ENCODE results near the gene EEF2K. TPM values are rescaled to one million over a fixed set of nuclear protein-coding genes. Genes with fewer than 3 reads are reported as not detected.

The EEF2K gene
- total RNA-seq, 1 donor from 2014 or later: 19.3 TPM

- H3K27ac Mint-ChIP-seq (ENCODE audit: unreplicated experiment): no peak overlapping the region
- TF ChIP-seq CTCF (IDR thresholded peaks at IDR 0.05; ENCODE audit: unreplicated experiment): no peak
- no peak overlapping the region for H3K4me3 Mint-ChIP-seq (ENCODE audit: unreplicated experiment)
- no peaks in the 10 kb centered on the region for H3K4me1 Mint-ChIP-seq (ENCODE audit: unreplicated experiment)
- no peak for DNase-seq (ENCODE audit: low spot score)
- H3K27me3 Mint-ChIP-seq (ENCODE audit: unreplicated experiment): peaks cover 3% of the 10 kb centered on the region
- peaks cover 3% of the 10 kb centered on the region for H3K36me3 Mint-ChIP-seq (ENCODE audit: low read depth, unreplicated experiment)
- no peaks in the 10 kb centered on the region for H3K9me3 Mint-ChIP-seq (ENCODE audit: unreplicated experiment)
These were observed 13.5 kb downstream of the EEF2K start for GRCh38 chr16:22219389-22220068.

GRCh38 chr16:22220069-22220440 lies 14.0 kb downstream of the EEF2K start:
- Mint-ChIP-seq H3K4me1 (ENCODE audit: unreplicated experiment) (no peaks in the 10 kb centered on the region), H3K4me3 (ENCODE audit: unreplicated experiment) (no peak overlapping the region), H3K36me3 (ENCODE audit: low read depth, unreplicated experiment) (peaks cover 6% of the 10 kb centered on the region), H3K27ac (ENCODE audit: unreplicated experiment) (no peak overlapping the region), H3K27me3 (ENCODE audit: unreplicated experiment) (peaks cover 3% of the 10 kb centered on the region), H3K9me3 (ENCODE audit: unreplicated experiment) (no peaks in the 10 kb centered on the region)
- no peak for TF ChIP-seq CTCF (IDR thresholded peaks at IDR 0.05; ENCODE audit: unreplicated experiment)
- no peak for DNase-seq (ENCODE audit: low spot score)

- no peak for TF ChIP-seq CTCF (IDR thresholded peaks at IDR 0.05; ENCODE audit: unreplicated experiment)
- H3K9me3 Mint-ChIP-seq (ENCODE audit: unreplicated experiment): no peaks in the 10 kb centered on the region
- DNase-seq (ENCODE audit: low spot score): no peak
- peaks cover 3% of the 10 kb centered on the region for H3K36me3 Mint-ChIP-seq (ENCODE audit: low read depth, unreplicated experiment)
- H3K27me3 Mint-ChIP-seq (ENCODE audit: unreplicated experiment): peaks cover 3% of the 10 kb centered on the region
- no peaks in the 10 kb centered on the region for H3K4me1 Mint-ChIP-seq (ENCODE audit: unreplicated experiment)
- H3K27ac Mint-ChIP-seq (ENCODE audit: unreplicated experiment): no peak overlapping the region
- H3K4me3 Mint-ChIP-seq (ENCODE audit: unreplicated experiment): no peak overlapping the region
These were observed 14.6 kb downstream of the EEF2K start for GRCh38 chr16:22220714-22221113.

GRCh38 chr16:22222006-22222405 lies 15.9 kb downstream of the EEF2K start:
- no peak for DNase-seq (ENCODE audit: low spot score)
- peaks cover 1% of the 10 kb centered on the region for H3K27me3 Mint-ChIP-seq (ENCODE audit: unreplicated experiment)
- H3K4me3 Mint-ChIP-seq (ENCODE audit: unreplicated experiment): no peak overlapping the region
- no peak for TF ChIP-seq CTCF (IDR thresholded peaks at IDR 0.05; ENCODE audit: unreplicated experiment)
- peaks cover 3% of the 10 kb centered on the region for H3K36me3 Mint-ChIP-seq (ENCODE audit: low read depth, unreplicated experiment)
- no peak overlapping the region for H3K27ac Mint-ChIP-seq (ENCODE audit: unreplicated experiment)
- H3K9me3 Mint-ChIP-seq (ENCODE audit: unreplicated experiment): no peaks in the 10 kb centered on the region
- no peaks in the 10 kb centered on the region for H3K4me1 Mint-ChIP-seq (ENCODE audit: unreplicated experiment)

- Mint-ChIP-seq H3K27ac (ENCODE audit: unreplicated experiment) (no peak overlapping the region), H3K9me3 (ENCODE audit: unreplicated experiment) (no peaks in the 10 kb centered on the region), H3K4me1 (ENCODE audit: unreplicated experiment) (no peaks in the 10 kb centered on the region), H3K4me3 (ENCODE audit: unreplicated experiment) (no peak overlapping the region), H3K27me3 (ENCODE audit: unreplicated experiment) (peaks cover 1% of the 10 kb centered on the region), H3K36me3 (ENCODE audit: low read depth, unreplicated experiment) (peaks cover 3% of the 10 kb centered on the region)
- DNase-seq (ENCODE audit: low spot score): no peak
- TF ChIP-seq CTCF (IDR thresholded peaks at IDR 0.05; ENCODE audit: unreplicated experiment): no peak
These were observed 16.9 kb downstream of the EEF2K start for GRCh38 chr16:22222998-22223397.

Measured in endothelial cell (in vitro differentiated cells).